Measurements from ENCODE around the gene CD3G.

The CD3G gene

DNA sequence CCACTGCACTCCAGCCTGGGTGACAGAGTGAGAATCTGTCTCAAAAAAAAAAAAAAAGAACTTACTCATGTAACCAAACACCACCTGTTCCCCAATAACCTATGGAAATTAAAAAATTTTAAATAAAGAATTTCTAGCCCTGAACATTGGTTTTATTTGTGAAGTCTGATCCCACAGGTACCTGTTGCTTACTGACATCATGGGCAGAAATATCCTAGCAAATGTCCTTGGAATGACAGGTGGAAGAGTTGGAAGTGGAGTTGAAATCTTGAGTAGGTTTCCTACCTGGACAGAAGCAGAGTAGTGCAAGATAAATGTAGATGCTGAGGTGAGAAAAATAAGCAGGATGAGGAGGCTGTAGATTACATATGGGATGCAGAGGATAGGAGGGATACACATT is 18.9 kb upstream of the CD3G start:
- no peak for DNase-seq

DNA sequence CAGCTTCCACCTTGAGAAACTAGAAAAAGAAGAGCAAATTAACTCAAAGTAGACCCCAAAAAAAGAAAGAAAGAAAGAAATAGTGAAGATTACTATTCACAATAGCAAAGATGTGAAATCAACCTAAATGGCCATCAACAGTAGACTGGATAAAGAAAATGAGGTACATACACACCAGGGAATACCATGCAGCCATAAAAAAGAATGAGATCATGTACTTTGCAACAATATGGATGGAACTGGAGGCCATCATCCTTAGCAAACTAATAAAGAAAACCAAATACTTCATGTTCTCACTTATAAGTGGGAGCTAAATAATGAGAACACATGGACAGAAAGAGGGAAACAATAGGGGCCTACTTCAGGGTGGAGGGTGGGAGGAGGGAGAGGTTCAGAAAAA is 15.4 kb upstream of the CD3G start:
- DNase-seq, result no peak

DNA sequence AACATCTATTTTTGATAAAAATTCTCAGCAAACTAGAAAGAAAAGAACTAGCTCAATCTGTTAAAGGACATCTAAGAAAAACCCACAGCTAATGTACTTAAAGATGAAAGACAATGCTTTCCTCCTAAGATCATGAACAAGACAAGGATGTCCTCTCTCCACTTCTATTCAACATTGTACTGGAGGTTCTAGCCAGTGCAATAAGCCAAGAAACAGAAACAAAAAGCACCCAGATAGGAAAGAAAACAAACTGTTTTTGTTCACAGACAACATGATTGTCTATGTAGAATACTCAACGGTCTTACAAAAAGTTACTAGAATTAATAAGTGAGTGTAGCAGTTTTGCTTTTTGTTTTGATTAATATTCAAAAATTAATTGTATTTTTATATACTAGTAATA is 9.4 kb upstream of the CD3G start:
- peak in 1 of 5 experiments; percentile 53 for DNase-seq

DNA sequence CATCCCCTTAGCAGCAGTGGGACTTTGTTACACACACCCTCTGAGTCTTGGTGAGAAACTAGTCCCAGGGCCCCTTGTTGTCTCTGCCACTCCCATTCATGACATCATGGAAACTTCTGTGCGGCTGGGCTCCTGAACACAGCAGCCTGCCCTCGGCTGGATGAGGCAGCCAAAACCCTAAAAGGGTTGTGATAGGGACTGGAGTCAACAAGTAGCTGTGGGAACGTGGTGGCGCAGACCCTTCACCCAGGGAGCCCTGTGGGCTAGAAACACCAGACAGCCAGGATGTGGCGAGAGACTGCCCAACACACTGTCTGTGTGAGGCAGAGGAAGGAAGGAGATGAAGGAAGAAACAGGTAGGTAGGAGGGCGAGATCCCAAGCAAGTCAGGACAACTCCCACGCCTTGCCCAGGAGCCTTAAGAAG is 5.5 kb upstream of the CD3G start:
- DNase-seq, result peak; percentile 43 to 97 (median 79)

DNA sequence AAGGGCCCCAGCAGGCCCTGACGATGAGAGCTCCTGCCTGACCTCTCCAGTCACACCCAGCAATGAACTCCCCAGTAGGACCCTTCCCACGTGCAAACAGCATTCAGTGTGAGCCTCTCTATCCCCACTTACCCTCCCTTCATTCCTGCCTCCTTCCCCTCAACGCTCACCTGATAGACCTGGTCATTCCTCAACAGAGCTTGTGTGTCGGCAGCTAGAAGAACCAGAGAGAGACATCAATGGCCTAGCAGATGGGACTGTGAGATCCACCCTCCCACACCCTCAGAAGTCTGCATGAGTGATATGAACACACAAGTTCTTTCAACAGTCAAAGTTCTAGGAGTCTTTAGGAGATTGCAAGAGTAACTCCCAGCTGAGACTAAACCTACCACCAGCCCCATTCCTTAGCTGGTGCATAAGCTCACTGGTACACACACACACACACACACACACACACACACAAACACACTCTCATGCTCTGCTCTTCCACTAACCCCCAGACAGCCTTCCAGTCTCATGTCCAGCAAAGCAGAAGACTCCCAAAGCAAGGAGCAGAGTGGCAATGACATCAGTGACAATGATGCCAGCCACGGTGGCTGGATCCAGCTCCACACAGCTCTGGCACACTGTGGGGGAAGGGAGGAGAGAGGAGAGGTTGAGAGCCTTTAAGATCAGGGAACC is 4.7 kb upstream of the CD3G start:
- peak in 1 of 5 experiments; percentile 54 for DNase-seq

DNA sequence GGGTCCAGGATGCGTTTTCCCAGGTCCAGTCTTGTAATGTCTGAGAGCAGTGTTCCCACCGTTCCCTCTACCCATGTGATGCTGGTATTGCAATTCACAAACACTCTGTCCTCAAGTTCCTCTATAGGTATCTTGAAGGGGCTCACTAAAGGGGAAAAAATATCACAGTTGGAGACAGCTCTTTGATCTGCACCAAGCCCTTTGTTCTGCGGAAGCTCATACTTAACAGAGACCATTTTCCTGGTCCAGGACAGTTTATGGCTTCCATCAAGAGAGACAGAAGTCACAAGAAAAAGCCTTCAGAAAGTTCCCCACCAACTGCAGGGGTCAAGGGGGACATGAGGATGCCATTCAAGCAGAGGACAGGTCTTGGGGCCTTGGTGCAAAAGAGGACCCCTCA is 3.7 kb upstream of the CD3G start:
- DNase-seq, result peak in 1 of 5 experiments; percentile 17

DNA sequence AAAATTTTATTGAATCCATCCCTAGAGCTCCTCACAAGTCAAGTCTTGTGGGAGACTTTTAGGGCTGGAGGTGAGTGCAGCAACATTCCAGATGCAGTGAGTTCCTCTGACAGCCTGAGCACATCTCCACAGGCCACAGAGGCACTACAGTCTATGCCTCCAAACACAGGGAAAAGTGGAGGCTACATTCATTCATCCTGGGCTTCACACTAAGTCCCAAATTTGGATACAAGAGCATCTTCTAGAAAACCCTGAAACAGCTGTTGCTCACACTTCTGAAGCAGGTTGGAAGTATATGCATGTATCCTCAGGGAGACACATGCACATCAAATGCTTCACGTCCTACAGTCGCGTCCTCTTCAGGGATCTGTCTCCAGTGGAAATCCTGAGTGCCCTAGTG is 2.9 kb upstream of the CD3G start:
- no peak for DNase-seq

DNA sequence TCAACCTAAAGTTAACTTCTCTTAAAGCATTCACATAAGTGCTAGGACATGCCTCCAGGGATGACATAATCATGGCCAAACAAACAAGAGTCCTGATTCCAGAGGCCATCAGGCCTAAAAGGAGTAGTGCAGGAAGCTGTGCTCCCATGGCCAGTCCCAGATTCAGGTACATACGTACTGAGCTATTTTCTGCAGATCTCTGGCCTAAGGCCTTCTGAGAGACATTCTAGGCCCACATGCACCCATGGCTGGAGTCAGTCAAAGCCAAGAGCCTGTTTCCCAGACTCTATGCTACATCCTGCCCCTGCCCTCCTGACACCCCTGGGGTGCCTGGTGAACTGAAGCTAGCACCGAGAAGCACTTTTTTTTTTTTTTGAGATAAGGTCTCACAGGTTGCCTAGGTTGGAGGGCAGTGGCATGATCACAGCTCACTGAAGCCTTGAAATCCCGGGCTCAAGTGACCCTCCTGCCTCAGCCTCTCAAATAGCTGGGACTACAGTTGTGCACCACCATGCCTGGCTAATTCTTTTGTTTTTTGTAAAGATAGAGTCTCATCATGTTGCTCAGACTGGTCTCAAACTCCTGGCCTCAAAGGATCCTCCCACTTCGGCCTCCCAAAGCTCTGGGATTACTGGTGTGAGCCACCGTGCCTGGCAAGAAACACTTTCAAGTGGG is 2.2 kb upstream of the CD3G start:
- DNase-seq, result peak in 1 of 5 experiments; percentile 64

DNA sequence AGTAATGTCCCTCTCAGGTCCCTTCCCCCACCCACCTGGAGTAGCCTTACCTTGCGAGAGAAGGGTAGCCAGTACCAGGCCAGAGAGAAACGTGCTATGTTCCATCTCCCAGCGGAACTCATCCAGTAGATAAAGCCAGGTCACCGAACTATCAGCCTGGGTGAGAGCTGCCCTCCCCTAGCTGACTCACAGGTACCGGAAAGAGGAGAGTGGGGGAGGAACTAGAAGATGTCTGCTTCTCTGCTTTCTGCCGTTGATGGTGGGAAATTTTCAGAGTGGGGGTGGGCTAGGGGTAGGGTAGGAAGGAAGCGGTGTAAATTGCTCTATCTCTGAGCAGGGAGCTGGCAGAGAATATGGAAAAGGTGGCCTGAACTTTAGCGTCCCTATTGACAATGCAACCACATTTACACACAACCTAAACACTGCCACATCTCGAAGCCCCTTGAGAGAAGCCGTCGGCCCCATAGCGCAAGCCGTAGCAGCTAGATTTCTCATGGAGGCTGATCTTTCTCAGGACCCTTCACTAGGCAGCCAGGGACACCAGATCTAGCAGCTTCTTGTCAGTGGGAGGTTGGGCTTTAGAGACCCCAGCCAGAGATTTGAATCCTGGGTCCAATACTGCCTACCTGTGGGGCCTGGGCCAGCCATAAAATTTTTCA is 1.5 kb upstream of the CD3G start, which contains the start of gene CD3D:
CD3D (minus strand) TSS at position 203 of the 659 bp plus-strand sequence; CDS start at position 105, 98 bp downstream.
- DNase-seq, result peak in 4 of 5 experiments; percentile 54 to 87 (median 64)

DNA sequence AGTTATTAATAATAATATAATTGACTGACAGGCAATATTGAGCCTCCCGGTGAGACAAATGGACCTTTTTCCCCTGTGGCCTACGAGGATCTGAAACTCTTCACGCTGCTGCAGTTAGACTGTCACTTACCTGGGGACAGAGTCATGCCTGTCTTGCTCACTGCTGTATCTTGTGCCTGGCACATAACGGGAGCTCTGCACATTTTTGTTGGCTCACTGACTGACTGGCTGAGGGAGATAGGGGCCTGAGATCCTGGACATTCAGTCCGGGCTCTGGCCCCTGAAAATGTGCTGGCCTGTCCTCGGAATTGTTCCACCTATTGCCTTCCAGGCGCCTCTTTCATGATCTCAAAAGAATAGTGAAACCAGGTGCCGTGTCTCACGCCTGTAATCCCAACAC is 896 bp upstream of the CD3G start:
- peak in 1 of 5 experiments; percentile 49 for DNase-seq

DNA sequence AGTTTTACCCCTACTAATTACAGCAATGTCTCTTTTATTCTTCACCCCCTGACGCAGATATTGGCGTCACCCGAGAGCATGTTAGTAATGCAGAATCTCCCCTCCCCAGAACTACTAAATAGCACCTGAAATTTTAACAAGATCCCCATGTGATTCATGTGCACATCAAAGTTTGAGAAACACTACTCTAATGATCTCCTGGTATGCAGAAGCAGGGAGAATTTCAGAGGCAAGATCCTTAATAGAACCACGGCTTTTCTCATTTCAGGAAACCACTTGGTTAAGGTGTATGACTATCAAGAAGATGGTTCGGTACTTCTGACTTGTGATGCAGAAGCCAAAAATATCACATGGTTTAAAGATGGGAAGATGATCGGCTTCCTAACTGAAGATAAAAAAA is 5.3 kb downstream of the CD3G start:
- DNase-seq, result no peak

DNA sequence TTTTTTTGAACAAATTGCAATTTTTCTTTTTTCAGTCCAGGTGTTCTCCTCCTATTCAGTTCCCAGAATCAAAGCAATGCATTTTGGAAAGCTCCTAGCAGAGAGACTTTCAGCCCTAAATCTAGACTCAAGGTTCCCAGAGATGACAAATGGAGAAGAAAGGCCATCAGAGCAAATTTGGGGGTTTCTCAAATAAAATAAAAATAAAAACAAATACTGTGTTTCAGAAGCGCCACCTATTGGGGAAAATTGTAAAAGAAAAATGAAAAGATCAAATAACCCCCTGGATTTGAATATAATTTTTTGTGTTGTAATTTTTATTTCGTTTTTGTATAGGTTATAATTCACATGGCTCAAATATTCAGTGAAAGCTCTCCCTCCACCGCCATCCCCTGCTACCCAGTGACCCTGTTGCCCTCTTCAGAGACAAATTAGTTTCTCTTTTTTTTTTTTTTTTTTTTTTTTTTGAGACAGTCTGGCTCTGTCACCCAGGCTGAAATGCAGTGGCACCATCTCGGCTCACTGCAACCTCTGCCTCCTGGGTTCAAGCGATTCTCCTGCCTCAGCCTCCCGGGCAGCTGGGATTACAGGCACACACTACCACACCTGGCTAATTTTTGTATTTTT is 9.1 kb downstream of the CD3G start:
- DNase-seq, result peak in 2 of 5 experiments; percentile 49 to 50

DNA sequence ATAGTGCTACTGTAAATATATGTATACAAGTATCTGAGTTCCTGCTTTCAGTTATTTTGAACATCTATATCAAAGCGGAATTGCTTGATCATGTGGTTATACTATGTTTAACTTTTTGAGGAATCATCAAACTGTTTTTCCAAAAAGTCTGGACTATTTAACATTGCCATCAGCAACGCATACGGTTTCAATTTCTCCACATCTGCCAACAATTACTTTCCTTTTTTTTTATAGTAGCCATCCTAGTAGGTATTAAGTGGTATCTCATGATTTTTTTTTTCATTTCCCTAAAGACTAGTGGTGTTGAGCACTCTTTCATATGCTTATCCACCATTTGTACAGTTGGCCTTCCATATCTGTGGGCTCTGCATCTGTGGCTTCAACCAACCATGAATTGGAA is 13.9 kb downstream of the CD3G start:
- DNase-seq, result no peak

DNA sequence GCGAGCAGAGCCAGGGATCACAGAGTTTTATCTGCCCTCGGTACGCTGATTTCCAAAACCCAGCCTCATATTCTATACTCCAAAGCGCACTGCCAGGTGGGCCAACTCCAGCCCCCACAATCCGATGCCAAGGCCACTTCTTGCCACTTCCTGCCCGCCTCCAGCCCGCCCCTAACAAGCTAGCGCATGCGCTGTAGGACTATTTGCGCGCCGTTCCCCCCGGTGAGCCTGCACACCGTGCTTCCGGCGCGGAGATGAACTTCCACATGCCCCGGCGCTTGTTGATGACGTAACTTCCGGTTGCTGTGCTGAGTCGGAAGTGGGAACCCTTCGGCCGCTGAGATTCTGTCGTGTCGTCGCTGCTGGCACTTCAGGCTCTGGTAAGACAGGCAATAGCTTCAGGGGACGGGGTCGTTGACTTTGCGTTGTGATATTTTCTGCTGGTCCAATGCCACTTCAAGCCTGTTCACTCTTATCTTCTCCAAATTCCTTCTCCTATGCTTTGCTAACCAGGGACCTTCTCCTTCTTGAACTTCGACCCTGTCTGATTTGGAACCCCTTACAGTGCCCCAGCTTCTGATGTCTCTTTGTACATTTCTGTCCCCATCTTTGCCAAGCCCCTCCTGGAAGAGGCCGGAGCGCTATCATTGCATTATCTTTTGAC is 15.3 kb downstream of the CD3G start, which contains the start of gene UBE4A:
UBE4A (plus strand) TSS at position 306 of the 664 bp plus-strand sequence. CDS start 5,481 bp downstream, outside the sequence.
- peak; percentile 85 to 99 (median 93) for DNase-seq

DNA sequence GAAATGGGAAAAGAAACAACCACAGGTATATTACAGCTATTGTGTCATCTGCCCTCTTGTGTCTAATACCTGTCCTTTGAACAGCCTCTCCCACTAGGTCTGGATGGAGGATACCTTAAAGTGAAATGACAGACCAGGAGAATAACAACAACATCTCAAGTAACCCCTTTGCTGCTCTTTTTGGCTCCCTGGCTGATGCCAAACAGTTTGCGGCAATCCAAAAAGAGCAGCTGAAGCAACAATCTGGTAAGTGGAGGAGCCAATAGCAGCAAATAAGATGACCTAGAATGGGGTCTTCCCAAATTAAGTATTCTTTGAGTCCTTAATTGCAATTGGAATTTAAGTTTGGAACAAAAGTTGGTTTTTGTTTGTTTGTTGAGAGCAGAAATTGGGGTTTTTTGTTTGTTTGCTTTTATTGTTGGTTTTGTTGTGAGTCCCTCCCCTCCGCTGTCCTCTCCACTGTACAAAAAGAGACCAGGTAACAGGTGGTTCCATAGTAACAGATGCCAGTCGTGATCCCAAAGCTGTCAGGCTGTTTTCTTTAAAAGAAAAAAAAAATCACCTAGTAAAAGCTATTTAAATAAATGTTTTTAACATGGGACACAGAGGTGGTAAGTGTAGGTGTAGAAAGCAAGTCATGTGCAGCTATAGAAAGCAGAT is 20.9 kb downstream of the CD3G start:
- no peak for DNase-seq

DNA sequence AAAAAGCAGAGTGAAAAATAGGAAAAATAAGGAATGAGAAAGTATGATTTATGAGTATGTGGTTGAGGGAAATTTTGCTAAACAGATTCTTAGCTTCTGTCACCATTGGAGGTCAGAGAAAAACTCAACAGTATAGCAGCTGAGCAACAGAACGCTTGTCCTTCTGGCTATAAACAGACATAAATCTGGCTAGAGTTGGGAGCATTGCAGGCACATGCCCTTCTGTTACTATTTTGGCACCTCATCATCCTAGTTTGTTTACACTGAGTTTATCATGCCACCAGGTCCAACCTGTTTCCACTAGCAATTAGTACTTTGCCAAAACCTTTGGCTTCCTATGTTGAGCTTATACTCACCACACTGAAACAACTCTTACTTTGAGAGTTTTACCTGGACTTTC is 22.1 kb downstream of the CD3G start:
- DNase-seq, result no peak

DNA sequence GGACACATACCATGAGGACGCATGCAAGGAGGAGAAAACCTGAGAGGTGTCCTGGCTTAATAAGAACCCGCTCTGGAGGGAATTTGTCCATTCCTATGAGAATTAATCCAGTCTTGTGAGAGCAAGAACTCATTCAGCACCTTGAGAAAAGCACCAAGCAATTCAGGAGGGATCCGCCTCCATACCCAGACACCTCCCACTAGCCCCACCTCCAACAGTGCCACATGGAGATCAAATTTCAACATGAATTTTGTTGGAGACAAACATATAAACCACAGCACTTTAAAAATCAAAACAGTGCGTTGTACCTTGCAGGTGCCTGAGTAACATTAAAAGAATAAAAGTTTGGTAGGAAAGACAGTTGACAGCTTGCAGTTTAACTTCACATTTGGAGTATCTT is 26.6 kb downstream of the CD3G start:
- DNase-seq, result no peak

DNA sequence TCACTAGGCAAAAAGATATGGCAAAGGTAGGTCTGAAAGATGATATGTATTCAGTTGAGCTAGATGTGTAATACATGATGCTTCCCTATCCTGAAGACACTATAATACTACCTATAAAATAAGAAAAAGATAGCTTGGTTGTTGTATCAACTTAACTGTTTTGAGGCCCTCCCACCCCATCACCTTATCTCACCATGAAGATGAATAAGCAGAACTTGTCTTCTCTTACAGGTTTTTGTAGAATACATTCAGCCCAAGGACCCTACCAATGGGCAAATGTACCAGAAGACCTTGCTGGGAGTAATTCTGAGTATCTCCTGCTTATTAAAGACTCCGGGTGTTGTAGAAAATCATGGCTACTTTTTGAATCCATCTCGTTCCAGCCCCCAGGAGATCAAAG is 29.1 kb downstream of the CD3G start:
- DNase-seq, result no peak

DNA sequence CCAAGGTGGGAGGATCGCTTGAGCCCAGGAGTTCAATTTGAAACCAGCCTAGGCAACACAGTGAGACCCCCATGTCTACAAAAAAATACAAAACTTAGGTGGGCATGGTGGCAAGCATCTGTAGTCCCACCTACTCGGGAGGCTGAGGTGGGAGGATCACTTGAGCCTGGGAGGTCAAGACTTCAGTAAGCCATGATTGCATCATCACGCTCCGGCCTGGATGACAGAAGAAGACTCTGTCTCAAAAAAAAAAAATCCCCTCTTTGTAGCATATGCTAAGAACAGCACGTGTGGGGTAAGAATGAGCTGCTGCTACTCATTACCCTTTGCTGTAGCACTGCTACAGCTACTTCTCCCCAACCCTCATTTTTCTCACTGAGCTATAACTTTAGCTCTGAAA is 29.7 kb downstream of the CD3G start:
- DNase-seq, result no peak

DNA sequence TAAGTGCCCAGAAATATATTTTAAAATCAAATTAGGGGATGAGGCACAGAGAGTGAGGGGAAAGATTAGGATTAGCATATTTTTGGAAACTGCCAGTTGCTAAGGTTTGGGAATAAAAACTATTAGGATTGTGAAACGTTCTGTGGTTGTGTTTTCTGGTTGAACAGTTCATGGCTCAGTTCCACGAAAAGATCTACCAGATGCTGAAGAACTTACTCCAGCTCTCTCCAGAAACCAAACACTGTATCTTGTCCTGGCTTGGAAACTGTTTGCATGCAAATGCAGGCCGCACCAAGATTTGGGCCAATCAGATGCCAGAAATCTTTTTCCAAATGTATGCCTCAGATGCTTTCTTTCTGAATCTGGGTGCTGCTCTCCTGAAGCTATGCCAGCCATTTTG is 30.6 kb downstream of the CD3G start:
- DNase-seq, result no peak

DNA sequence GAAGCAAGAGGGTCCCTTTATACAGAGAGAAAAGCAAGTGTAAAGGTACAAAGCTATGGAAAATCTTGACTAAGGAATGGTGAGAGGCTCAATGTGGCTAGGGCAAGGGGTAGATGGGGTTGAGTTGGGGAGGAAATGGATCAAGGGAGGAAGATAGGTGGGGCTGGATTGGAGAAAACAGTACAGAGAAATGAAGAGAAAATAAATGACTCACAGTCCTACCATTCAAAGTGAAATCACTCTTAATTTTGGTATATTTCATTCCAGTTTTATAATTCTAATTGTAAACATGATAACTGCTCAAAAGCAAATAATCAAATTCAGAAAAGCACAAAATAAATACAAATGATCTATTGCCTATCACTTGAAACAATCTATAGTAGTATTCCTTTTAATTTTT is 31.8 kb downstream of the CD3G start:
- no peak for DNase-seq

DNA sequence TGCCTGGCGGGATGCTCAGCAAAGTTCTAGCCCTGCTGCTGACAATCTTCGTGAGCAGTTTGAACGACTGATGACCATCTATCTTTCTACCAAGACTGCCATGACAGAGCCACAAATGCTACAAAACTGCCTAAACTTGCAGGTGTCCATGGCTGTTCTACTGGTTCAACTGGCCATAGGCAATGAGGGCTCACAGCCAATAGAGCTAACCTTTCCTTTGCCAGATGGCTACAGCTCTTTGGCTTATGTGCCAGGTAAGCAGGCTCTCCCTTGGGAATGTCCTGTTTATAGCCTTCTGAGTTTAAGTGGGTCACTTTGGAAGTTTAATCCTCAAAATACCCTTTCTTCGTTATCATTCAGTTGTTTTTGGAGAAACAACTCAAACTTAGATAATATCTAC is 35.4 kb downstream of the CD3G start:
- DNase-seq, result no peak

Data from T-helper 2 cell (primary cell).